Activated CD4-positive, alpha-beta T cell treated with anti-CD3 and anti-CD28 coated beads, Interleukin-2, amount 50 U/mL, for 48 hours (primary cell): ENCODE data around the gene PTPRT.
A peak's percentile ranks its signal among the peaks of the same experiment; 100 is the strongest.

Experiments
- DNase-seq, 2 experiments: peaks; one replicate each; pipeline ENCODE4 v3.0.0-alpha.2; 2020

Gene PTPRT

DNA sequence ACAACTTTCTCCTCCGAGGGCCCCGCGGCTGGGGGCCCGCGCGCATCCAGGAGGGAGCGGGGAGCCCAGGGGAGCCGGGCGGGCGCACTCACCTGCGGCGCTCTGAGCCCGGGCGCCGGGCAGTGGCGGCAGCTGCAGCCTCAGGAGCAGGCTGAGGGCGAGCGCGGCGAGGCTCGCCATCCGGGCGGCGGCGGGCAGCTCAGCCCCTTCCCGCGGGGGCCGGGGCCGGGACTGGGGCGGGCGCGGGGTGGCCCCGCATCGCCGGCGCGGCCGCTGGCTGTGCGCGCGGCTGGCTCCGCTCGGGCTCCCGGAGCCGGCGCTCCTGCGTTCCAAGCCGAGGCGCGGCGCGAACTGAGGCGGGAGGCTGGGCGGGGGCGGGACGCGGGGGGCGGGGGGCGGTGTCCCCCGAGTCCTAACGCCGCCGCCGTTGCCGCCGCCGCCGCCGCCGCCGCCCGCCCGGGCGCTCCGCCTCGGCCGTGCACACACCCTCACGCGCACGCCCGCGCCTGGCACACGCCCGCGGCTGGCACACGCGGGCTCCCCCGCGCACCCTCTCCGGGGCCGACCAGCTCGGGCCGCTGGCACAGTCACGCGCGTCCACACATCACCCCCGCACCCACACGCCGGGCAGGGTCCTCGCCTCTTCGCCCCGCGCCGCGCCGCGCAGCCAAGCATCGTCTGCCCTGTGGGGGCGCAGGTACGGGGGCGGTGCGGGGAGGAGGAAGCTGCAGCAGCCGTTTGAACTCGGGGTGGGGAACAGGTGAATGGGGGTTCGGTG, at the start of gene PTPRT:
Gene PTPRT, minus strand, starts transcription at position 353 of the 778 bp plus-strand sequence. Its CDS starts 173 bp downstream, at position 180.
- DNase-seq: no peak

- no peak for DNase-seq
These were observed 49.1 kb upstream of the PTPRT start for GRCh38 chr20:43238833-43239232.

DNA sequence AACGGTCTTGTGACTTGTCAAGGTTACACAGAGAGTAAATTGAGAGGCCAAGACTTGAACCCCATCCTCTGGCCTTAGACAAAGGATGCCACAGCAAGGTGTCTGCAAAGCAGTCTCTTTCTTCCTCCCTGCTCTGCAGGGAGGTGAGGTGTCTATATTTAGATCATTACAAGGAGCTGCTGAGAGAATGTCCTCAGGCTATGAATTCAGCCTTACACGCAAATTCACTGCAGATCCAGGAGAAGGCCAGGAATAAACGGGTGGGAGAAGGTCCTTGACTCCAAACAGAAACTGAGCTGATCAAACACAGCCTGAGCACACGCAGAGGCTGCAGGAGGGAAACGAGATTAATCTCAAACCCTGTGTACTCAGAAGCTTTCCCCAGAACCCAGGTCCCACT, 48.6 kb upstream of the PTPRT start:
- DNase-seq: no peak

GRCh38 chr20:43237651-43238168, 48.0 kb upstream of the PTPRT start:
- no peak for DNase-seq

DNA sequence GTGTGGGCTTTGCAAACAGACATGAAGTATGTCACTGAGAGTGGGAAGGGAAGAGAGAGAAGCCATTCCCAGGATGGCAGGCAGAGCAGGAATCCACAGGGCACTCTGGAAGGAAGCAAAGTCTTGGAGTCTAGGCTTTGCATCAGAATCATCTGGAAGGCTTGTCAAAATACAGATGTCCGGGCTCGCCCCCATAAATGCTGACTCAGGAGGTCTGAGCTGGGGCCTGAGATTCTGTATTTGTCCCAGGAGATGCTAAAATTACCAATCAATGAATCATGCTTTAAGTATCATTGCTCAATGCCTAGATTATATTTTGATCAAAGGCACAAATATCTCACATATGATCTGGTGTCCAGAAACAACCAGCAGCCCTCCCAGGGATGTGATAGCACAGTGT, 46.3 kb upstream of the PTPRT start:
- DNase-seq: no peak

DNA sequence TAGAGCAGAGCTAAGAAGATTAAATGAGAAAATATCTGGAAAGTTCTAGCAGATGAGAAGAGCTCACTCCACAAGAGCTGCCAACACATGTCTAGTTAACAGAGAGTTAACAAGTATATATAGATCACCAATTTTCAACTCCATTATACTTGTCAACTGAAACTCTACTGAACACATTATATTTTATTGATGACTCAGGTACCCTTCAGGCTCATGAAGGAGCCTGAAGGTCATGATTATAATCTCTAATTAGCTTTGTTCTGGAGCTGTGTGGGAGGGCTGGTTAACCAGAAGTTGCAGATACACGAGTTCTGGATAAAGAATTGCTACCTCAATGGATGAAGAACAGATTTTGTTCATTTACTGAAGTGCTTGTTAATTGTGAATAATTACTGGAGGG, 42.1 kb upstream of the PTPRT start:
- no peak for DNase-seq

- no peak for DNase-seq
These were observed 40.0 kb upstream of the PTPRT start for GRCh38 chr20:43229696-43230095.

- DNase-seq: no peak
These were observed 30.9 kb upstream of the PTPRT start for GRCh38 chr20:43220612-43221011.

DNA sequence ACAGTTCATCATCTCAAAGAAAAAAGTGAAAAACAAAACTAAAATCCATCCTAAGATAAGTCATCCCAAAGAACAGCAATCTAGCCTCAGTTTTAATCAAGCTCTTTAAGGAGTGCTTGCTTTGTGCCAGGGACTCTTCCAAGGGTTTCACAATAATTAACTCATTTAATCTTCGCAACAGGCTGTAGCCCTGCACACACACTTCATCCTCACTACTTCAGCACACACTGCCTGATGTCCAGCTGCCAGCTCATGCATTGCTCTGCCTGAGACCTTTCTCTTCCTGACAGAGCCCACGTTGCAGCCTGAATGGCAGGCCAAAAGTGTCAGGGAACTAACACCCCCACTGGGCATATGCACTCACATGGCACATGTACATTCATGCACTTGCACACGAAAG, 21.2 kb upstream of the PTPRT start:
- DNase-seq: no peak

GRCh38 chr20:43209831-43210230, 20.1 kb upstream of the PTPRT start:
- no peak for DNase-seq

GRCh38 chr20:43205699-43206098, 16.0 kb upstream of the PTPRT start:
- no peak for DNase-seq

DNA sequence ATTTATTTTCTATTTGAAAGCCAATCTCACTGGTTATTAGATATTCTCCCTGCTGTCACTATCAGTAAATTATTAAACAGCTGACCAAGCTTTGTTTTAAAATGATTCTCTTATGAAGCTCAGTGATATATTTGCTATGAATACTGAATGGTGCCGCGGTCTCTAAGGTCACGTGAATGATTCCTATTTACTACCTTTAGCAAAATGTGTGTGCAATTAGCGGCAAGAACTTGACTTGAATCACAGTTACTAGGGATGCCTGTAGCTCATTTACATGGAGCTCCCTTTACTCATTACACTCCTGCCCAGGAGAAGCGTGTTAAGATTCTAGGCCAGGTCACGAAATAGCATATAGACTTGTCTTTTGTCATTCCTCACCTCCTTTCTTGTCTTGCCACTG, 12.4 kb upstream of the PTPRT start:
- DNase-seq: no peak

DNA sequence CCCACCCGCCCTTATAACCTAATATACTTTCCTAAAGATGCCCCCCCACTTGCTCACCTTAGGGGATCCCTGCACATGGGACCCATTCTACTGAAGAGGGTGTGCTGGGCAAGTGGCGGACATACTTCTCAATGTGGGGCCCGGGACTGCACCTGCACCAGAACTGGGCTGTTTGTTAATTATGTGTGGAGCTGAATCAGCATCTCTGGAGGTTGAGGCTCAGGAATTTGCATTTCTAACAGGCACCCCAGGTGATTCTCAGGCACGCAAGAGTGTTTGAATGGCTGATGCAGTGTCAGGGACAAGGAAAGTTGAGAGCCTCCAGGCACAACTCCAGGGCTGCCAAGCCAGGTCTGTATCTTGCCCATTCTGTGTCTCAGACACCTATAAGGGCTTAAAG, 8.9 kb upstream of the PTPRT start:
- DNase-seq: no peak

DNA sequence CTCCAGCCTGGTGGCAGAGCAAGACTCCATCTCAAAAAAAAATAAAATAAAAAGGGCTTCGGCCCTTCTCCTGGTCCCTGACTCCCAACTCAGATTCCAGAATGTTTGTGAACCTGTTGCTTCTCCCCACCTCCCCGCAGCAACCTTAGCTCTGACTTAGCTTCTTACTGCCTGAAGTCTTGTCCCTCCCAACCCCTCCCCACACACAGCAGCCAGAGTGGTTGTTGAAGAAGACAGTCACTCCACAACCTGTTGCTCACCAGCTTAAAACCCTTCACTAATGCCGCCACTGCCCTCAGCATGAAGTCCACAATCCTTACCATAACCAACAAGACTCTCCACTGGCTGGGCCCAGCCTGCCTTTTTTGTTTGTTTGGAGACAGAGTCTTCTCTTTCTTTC, 6.5 kb upstream of the PTPRT start:
- no peak for DNase-seq

- DNase-seq: no peak
These were observed 4.4 kb upstream of the PTPRT start for GRCh38 chr20:43194137-43194536.

GRCh38 chr20:43193443-43193842, 3.7 kb upstream of the PTPRT start:
- DNase-seq: no peak

DNA sequence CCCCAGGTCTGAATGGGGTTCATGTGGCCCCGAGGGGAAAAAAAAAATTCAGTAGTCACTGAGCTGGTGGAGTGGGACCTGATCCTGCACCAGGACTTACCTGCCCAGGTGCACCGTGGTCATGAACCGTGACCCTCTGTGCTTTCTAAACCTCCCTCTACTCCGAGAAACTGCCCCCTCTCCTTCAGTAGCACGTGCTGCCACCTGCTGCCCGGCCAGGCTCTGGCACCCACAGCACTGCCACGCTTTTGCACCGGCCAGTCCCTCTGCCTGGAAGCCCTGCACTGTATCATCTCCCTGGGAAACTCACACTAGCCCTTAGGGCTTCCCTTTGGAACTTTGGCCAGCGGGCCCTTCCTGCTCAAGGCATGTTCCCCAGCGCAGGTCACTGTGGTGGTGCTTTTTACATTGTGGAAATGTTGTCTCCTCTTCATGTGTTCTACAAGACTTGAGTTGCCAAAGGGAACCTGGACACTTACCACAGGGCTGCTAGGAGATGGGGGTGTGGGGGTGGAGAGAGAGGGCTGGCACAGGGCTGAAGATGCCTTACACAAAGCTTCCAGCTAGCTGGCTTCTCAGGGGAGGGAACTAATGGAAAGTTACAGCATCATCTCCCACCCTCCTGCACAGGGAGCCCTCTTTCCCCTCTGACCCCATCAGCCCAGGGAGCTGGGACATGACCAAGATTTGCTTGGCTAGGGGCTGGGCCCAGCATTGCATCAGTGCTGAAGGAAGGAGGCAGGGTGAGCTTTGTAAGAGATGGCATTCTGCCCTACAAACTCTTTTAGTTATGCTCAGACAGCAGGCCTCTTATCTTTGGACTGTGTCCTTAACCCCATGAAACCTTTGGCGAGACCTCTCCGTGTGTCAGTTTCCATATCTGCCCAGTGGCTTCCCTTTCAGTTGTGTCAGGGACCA, 2.5 kb upstream of the PTPRT start:
- peak in 1 of 2 experiments; percentile 18 for DNase-seq

GRCh38 chr20:43191143-43191542, 1.4 kb upstream of the PTPRT start:
- no peak for DNase-seq

GRCh38 chr20:43190332-43190953, 737 bp upstream of the PTPRT start:
- DNase-seq: no peak

- peak in 1 of 2 experiments; percentile 3 for DNase-seq
These were observed 699 bp downstream of the PTPRT start for GRCh38 chr20:43188861-43189553.

DNA sequence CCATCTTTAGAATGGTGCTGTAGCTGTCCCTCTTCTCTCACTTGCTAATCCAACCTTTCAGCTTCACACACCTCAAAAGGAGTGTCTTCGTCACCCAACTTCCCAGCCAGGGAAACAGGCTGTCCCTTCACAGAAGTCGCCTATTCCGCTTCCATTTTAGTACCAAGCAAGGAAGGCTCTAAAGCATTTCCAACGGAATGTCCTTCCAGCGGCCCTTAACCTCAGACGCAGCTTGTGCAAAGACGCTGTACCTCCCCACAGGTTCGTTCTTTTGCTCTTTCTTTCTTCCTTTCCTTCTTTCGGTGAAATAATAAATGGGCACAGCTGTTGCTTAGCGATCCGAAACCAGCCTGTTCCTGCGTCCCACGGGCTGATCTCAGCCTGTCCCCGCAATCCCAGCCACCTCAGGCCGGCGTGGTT, 1.5 kb downstream of the PTPRT start:
- DNase-seq: no peak

DNA sequence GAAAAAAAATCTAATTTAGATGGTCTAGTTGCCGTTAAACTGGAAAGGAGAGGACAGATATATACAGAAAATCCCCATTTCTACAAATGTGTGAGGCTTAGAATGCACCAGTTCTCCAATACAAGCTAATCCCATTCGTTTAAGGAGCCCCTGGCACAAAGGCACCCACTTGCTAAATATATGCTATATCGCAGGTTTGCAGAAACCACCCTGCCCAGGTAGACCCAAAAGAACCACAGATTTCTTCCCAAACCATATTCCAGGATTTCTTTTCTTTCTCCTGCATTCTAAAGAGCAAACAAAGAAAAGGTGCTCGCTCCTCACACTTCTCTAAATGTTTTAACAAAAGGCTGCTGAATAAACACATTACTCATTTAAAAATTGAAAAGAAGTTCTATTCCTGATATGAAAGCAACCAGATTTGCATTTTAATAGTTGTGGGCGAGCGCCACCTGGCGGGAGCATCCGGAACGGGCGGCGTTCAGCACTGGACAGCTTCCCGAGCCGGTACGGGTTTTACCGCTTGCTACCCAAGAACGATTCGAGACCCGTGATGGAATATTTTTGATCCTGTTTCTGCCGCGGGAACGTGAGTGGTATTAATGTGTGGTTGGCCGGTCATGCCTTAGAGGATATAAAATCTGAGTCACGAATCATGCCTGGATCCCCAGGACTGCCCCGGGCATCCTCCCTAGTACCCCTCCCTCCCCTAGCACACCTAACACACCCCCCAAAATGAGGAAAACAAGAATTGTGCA, 2.1 kb downstream of the PTPRT start:
- peak; percentile 73 to 77 for DNase-seq
